OCI-M2 (cell line): ENCODE data around the gene TAS2R60.
"Not testable (repeated sequence)": the region's sequence is repeated elsewhere in the genome, so short reads cannot be mapped to it uniquely, and the experiment has no call there.

Source experiments
- DNase-seq: peaks from one replicate; lab custom pipeline; 2025; ENCODE audit not compliant: unreplicated experiment; lab: John Stamatoyannopoulos, UW

Gene TAS2R60, protein sequence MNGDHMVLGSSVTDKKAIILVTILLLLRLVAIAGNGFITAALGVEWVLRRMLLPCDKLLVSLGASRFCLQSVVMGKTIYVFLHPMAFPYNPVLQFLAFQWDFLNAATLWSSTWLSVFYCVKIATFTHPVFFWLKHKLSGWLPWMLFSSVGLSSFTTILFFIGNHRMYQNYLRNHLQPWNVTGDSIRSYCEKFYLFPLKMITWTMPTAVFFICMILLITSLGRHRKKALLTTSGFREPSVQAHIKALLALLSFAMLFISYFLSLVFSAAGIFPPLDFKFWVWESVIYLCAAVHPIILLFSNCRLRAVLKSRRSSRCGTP

DNA sequence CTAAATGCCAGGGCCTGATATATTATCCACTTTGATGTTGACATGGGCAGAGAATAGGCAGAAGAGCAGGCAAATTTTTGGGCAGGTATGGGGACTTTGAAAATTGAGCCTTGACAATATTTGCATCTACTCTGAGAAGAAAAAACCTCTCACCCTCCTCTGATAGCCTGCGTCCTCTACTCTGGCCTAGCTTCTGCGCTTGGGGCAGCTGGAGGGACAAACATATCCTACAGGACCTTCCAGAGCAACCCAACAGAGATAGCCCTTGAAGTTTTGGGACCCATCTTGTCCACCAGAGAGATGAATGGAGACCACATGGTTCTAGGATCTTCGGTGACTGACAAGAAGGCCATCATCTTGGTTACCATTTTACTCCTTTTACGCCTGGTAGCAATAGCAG, at the start of gene TAS2R60:
Gene TAS2R60 (plus strand): TSS at position 301 of the 400 bp plus-strand sequence. CDS start 0 bp downstream, at position 301.
- no peak for DNase-seq

DNA sequence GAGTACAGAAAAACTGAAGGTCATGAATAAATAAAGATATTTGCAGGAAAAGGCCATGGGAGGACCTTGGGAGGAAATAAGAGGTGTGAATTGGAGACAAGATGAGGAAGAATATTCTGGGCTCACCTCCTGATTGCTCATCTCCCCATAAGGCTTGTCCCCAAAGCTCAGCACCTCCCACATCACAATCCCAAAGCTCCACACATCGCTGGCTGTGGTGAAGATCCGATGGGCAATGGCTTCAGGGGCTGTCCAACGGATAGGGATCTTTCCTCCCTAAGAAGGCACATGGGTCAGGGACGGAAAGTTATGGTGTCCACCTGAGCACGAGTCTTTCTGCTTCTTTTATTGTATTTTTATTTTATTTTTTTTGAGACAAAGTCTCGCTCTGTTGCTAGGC, 49.2 kb upstream of the TAS2R60 start:
- DNase-seq: no peak

DNA sequence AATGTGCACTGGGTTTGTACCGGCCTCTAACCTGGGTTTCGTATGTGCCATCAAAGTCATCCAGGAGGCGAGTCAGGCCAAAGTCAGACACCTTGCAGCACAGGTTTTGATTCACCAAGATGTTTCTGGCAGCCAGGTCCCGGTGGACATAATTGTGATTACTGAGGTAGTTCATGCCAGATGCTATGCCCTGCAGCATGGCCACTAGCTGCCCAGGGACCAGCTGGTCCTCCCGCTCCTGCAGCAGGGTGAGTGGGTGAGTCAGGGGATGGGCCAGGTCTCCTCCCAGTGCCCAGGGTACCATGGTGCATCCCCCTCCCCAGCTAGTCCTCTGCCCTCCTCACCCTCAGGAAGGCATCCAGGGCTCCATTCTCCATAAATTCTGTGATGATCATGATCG, 48.5 kb upstream of the TAS2R60 start:
- no peak for DNase-seq

DNA sequence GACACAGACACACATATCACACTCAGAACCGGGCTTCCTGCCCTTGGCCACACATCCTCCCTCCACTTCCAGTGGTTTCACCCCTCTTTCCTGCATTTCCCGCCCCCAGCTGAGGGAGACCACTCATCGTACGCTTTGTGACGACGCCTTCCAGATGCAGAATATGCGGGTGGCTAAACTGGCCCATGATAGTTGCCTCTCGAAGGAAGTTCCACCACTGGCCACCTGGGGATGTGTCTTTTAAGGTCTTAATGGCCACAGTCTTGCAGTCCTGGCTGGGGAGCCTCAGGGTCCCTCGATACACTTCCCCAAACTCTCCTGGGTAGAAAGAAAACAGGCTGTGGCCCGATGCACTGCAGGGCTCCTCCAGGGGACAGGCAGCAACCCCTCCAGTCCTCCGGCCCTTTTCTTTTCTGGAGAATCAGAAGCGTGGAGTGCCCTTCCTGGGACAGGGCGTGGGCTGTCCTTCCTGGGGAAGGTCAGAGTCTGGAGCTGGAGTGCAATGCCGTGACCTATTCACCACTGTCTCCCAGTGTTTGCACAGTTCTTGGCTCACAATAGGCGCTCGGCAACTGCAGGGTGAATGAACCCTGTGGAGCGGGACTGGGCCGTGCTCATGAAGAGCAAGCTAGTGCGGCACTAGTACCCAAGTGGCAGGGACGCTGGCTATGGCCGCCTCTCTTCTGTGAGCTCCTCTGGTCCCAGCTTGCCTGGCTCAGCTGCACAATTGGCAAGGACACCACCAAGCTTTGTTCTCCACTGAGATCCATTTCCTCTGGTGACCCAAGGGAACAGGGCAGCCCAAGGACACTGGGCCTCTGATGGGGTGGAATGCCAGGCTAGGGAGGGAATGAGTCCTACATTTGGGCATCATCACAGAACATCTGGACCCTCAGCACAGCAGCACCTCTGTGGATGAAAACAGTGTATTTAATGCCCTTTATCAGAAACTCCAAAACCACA, 47.8 kb upstream of the TAS2R60 start:
- DNase-seq: no peak

DNA sequence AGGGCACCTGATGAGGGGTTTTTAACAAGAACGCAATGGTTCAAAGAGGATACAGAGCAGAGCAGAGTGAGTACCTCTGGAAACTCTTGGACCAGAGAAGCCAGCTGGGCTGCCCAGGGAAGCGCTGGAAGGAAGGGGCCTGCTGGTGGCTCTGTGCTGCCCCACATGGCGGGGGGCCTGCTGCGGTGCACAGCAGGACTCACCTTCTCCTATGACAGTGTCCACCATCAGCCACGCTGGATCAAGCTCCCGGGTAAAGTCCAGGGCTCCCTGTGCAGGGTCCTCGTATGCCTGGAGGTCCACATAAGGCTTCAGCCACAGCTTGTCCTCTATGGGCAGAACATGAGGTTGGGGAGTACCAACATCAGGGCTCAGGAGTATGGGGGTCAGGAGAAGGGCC, 47.1 kb upstream of the TAS2R60 start:
- DNase-seq: no peak

DNA sequence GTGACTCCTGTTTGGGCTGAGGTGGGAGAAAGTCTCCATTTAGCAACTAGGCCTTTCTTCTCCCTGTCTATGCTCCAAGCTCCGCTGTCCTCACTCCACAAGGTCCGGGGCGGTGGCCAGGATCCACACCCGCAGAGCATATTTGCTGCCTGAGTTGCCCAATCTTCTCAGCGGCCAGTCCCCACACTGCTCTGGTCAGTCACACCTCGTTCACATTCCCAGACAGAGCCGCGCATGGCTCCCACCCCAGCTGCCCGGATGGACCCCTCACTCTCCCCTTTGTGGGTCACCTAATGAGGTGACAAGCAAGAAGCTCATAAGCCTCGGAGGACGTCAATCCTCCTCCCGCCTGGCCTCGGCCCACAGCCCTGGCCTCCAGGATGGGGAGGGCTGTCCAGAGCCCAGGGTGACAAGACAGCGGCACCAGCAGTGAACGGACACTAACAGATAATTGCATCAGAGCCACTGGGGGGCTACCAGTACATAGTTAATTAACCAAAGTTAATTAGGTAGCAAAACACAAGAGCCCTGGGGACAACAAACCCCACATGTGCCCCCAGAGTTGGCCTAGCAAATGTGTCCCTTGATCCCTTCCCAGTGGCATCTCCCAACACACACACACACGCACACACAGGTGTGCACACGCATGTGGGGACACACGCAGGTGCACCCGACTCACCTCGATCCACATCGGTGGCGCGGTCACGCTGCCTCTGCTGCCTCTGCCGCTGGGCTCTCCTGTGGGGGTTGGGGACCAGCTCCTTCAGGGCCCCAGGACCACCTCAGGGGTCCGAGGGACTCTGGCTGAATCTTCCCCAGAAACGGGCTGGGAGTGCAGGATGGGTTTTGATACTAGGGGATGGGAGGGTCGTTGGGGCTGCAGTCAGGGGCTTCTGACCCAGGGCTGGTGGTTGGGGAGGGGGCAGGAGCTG, 46.4 kb upstream of the TAS2R60 start:
- no peak for DNase-seq

DNA sequence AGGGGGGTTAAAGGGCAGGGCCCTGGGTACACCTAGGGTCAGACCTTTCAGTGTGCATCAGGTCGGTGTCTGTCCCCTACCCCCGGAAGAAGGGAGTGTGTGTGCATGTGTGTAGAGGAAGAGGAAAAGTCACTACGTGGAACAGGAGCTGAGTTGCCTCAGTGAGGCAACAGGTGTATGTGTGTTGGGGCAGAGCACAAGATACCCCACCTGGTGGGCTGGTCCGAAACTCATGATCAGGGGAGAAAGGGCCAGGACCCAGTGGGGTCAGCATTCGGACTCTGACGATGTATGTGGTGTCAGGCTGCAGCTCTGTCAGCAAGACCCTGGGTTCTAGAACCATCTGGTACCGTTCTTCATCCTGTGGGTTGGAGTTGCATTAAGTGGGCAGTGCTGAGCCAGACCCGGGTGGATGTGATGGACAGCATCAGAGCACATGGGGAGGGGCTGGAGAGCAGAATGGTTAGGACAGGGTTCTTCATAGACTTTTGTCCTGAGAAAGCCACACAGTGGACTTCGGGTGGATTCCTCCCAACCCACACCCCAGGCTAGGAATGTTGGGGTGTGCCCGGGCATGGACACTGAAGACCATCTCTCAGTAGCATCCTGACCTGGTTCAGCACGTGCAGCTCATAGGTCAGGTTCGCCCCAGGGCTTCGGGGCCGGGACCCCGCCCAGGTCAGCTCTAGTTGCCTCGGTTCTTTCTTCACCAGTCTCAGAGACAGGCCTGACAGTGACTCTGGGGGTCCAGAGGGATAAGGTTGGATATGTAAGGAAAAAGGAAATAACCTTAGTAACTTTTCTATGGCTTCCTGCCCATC, 45.3 kb upstream of the TAS2R60 start:
- DNase-seq: no peak

DNA sequence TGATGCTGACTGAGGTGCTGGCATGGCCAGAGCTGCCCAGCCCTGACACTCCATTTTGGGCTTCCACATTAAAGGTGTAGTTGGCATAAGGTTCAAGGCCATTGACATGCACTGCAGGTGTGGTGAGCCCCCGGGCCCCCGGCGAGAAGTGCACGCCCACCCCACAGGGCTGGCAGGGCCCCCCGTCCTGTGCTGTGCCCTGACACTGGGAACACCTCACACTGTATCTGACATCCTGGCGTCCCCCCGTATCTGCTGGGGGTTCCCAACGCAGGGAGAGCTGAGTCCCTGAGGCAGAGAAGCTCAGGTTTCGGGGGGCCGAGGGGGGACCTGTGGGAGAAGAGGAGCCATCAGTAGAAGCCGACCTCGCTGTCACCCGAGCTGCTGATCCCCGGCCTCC, 44.6 kb upstream of the TAS2R60 start:
- DNase-seq: no peak

DNA sequence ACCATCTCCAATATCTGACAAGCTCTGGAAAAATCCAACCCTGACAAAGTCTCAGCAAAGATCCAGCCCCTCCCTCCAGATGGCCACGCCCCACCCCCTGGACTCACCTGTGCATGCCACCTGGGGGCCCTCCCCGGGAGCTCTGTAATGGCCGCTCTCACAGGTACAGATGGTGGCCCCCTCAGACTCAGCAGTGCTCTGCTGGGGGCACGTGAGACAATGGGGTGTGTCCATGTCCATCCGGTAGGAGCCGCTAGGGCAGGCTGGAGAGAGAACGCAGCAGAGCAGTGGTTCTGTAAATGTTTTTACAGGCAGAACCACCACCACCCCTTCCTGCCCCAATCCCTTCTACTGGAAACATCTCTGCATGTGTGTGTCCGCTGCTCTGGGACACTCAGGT, 44.1 kb upstream of the TAS2R60 start:
- no peak for DNase-seq

DNA sequence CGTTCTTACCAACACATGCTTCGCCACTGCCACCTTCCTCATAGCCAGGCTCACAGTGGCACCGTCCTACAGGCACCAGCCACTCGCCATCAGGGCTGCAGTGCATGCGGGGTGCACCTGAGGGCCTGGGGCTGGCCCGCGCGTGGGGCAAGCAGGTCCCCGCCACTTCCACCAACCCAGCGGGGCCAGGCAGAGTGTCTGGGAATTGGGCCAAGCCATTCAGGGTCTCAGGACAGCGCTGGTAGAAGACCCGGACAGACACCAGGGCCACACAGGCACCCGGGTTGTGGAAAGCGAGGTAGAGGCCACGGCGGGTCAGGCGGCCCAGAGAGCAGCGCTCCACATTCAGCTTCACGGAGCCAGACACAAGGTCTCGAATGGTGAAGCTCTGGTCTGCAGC, 43.6 kb upstream of the TAS2R60 start:
- no peak for DNase-seq

DNA sequence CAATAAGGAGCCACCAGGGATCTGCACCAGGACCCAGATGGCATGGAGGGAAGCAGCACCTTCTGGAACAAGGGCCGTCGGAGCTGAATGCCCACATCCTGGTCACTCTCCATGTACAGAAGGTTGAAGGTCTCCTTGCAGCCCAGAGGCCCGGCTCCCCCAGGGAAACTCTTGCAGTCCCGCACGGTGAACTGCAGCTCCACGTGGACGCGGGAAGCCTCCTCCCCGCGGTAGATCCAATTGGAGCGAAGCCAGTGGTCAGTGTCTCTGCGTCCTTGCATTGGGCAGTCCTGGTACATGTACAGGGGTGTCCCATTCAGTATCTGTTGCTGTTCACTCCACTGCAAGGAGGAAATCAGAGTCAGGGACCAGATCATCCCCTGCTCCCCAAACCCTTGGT, 42.0 kb upstream of the TAS2R60 start:
- DNase-seq: no peak

DNA sequence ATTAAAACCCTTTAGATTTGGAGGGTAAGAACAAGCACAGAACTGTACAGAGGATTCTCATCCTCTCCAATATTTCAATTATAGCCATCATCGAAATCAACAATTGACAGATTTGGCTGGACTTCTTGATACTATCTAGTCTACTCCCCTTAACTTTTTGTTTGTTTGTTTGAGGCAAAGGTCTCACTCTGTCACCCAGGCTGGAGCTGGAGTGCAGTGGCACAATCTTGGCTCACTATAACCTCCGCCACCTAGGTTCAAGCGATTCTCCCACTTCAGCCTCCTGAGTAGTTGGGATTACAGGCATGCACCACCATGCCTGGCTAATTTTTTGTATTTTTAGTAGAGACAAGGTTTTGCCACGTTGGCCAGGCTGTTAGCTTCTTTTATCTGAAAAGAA, 41.0 kb upstream of the TAS2R60 start:
- DNase-seq: not testable (repeated sequence)

DNA sequence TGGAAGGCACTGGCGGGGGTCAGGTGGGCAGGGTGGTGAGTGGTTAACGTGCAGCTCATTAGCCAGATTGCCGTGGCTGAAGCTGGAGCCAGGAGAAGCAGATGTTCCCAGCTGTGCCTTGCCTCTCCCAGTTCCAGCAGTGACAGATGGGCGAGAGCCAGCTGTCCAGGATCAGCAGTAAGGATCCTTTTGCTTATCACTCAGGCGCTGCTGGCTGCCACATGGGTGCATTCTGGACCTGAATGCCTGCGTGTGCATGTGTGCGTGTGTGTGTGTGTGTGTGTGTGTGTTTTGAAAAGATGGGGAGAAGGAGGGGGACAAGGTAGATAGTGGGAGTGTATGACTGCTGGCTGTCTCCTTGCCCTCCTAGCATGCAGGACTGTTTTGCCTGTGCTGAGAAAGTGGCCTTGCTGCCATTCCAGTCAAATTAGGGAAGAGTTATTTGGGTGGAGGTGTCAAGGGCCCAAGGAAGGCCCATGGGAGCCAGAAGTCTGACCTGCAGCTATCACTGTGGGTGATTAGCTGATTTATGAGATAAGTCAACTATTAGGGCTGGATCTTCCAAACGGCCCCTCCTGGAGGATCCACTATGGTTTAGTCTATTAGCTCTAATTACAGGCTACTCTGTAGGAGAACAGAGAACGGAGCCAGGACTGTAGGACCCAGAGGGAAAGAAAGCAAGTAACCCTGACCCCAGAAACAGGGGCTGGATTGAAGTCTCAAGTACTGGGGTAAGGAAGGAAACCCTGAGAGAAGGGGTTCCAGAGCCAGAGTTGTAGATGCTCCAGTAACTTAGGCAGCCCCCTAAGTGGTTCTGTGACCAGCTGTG, 37.9 kb upstream of the TAS2R60 start:
- DNase-seq: no peak

DNA sequence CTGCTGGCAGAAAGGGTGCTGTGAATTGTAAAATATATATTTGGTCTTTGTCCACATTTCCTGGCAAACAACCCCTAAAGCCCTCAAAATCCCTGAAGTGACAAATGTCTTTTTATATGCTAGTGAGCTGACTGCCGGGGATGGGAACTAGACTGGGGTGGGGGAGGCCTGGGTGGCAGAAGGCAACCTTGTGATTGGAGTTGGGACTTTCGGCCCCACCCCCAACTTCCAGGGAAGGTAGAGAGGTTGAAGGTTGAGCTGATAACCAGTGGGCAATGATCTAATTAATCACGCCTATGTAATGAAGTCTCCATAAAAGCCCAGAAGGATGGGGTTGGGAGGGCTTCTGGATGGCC, 37.3 kb upstream of the TAS2R60 start:
- no peak for DNase-seq

DNA sequence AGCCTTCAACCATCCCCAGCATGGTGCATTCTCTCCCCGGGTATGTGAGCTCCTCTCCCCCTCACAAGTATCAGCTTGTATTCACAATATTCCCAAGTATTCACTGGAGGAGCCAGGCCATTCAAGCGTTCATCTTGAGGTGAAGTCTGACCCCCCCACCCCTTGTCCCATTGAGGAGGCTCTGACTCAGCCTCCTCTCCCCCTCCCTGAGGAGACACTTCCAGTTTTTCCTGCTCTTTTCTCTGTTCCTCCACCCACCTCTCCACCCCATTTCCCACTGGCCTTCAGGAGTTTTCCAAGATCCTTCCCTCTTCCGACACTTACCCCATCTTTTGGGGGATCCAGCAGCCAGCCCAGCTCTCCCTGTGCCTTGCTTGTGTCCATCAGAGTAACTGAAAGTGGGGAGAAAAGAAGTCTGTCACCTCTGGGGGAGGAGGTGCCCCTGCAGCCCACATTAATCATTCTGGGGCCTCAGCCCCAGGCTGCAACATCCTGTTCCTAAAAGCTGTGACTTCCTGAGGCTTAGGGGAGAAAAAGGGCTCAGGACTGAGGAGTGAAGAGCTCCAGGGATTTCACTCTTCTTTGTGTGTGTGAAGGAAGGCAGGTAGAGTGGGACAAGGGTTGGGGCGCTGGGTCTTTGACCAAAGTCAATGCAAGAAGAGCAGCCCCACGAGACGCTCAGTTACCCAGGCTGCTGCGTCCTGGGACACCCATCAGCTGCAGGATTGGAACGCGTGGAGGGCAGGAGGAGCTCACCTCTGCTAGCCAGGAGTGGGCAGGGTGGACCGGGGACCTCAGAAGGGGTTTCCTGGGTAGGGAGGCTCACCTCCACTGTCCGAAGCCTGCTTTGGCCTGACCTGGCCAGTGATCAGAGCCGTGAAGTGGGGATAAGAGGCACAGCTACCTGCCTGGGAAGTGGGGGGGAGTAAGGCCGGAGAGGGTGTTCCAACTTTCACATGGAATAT, 35.7 kb upstream of the TAS2R60 start:
- DNase-seq: no peak

DNA sequence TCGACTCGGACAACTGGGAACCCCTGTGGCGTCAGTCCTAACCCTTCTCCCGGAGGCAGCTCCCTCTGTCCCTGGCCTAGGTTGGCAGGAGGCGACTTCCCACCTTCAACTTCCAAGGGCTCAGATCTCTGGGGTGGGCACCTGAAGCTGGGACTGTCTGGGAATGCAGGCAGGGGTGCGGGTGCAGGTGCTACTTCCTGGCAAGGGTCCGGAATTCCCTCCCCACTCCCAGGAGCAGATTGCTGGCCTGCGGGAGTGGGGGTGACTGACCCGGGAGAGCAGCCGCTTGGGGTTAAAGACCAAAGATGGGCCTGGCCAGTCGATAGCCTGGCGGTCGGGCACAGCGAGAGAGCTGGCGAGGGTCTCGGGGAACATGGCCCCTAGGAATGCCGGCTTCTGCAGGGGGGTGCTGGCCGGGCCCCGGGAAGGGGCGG, 35.0 kb upstream of the TAS2R60 start:
- no peak for DNase-seq

DNA sequence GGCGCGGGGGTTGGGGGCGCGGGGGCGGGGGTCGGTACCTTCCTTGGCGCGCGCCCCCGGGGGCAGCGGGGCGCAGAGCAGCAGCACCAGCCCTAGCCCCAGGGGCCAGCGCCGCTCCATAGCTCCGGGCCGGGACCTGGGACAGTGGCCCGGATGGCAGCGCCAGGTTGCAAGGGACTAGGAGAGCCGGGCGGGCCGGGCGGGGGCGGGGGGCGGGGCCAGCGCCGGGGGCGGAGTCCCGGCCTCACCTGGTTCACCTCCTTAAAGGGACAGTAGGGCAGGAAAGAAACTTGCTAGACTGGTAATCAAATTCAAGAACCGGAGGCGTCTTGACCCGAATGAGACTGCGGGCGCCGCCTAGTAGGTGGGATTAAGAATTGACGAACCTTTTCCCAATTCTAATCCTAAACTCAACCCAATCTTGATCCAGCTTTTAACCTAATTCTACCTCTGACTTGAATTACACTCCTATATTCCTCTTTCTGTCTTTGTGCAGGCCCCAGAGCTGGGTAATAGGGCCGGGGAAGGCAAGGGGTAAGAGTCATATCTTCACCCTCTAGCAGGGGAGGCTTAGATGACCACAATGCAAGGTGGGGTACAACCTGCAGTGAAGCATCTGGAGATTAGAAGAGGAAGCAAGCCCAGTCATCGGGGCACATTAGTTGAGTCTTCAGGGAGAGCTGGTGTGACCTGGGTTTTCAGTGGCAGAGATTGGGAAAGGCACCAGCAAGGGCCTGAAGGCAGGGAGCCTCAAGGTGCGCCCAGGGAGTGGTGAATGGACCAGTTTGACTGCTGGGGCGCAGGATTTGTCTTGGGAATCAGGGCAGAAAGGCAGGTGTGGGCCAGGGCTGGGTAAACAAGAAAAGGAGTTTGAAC, 34.3 kb upstream of the TAS2R60 start, which contains the start of gene EPHA1:
Gene EPHA1 (minus strand): TSS at position 171 of the 876 bp plus-strand sequence. CDS start 51 bp downstream, at position 120.
- no peak for DNase-seq
